ENCODE results near the gene GNG13.
"Not testable (repeated sequence)": the region's sequence is repeated elsewhere in the genome, so short reads cannot be mapped to it uniquely, and the experiment has no call there.

Gene GNG13

GRCh38 chr16:799948-800833, at the start of gene GNG13:
Gene GNG13, minus strand, starts transcription at chr16:800734. Its CDS starts 1,657 bp downstream, at chr16:799077.
- no peak for DNase-seq (ENCODE audit: low spot score)

GRCh38 chr16:848510-849253, 48.1 kb upstream of the GNG13 start:
- no peak for DNase-seq (ENCODE audit: low spot score)

- DNase-seq (ENCODE audit: low spot score), result no peak
Measured at GRCh38 chr16:847681-848445, 47.3 kb upstream of the GNG13 start.

- DNase-seq (ENCODE audit: low spot score), result no peak
Measured at GRCh38 chr16:847151-847550, 46.6 kb upstream of the GNG13 start.

- no peak for DNase-seq (ENCODE audit: low spot score)
Measured at GRCh38 chr16:845351-845745, 44.8 kb upstream of the GNG13 start.

- no peak for DNase-seq (ENCODE audit: low spot score)
Measured at GRCh38 chr16:844638-845350, 44.3 kb upstream of the GNG13 start.

GRCh38 chr16:843771-844170, 43.2 kb upstream of the GNG13 start:
- no peak for DNase-seq (ENCODE audit: low spot score)

GRCh38 chr16:842711-843560, 42.4 kb upstream of the GNG13 start:
- DNase-seq (ENCODE audit: low spot score), result no peak

- DNase-seq (ENCODE audit: low spot score), result no peak
Measured at GRCh38 chr16:842061-842476, 41.5 kb upstream of the GNG13 start.

GRCh38 chr16:841455-842060, 41.0 kb upstream of the GNG13 start:
- DNase-seq (ENCODE audit: low spot score), result no peak

GRCh38 chr16:840561-841454, 40.3 kb upstream of the GNG13 start:
- no peak for DNase-seq (ENCODE audit: low spot score)

- no peak for DNase-seq (ENCODE audit: low spot score)
Measured at GRCh38 chr16:839643-840408, 39.3 kb upstream of the GNG13 start.

GRCh38 chr16:838741-839140, 38.2 kb upstream of the GNG13 start:
- no peak for DNase-seq (ENCODE audit: low spot score)

GRCh38 chr16:836822-837221, 36.3 kb upstream of the GNG13 start:
- not testable (repeated sequence) for DNase-seq (ENCODE audit: low spot score)

- DNase-seq (ENCODE audit: low spot score), result no peak
Measured at GRCh38 chr16:836221-836620, 35.7 kb upstream of the GNG13 start.

- no peak for DNase-seq (ENCODE audit: low spot score)
Measured at GRCh38 chr16:835373-835772, 34.8 kb upstream of the GNG13 start.

GRCh38 chr16:833411-833810, 32.9 kb upstream of the GNG13 start:
- DNase-seq (ENCODE audit: low spot score), result no peak

- no peak for DNase-seq (ENCODE audit: low spot score)
Measured at GRCh38 chr16:832652-833336, 32.3 kb upstream of the GNG13 start.
